Gastroesophageal sphincter (tissue), 4 donors: Measurements from ENCODE around the gene GPN1. TPM values are rescaled to one million over a fixed set of nuclear protein-coding genes. Genes with fewer than 3 reads are reported as not detected.

Source experiments
- ATAC-seq: fragments of 150-250 bp; one replicate; pipeline ENCODE4 v1.9.1; 2016; ENCODE audit warnings: mild to moderate bottlenecking, moderate library complexity
- H3K27ac ChIP-seq, 4 donors: fragments of 200-600 bp; sonication (generic) in 3 of 4; 1 replicate in 3 of 4; 2 replicates in 1 of 4; pipeline ENCODE4 v1.5.1; 2016 to 2019
- H3K27me3 ChIP-seq: fragments of 200-600 bp; sonication (generic); one replicate; pipeline ENCODE4 v1.5.1; 2019
- H3K36me3 ChIP-seq, 2 donors: fragments of 200-600 bp; sonication (generic); one replicate each; pipeline ENCODE4 v1.5.1; 2019; ENCODE audit warnings: control low read depth in 1 of 2
- H3K4me1 ChIP-seq, 3 donors: fragments of 200-600 bp; sonication (generic); 1 replicate in 2 of 3; 2 replicates in 1 of 3; pipeline ENCODE4 v1.5.1; 2016 to 2019; ENCODE audit warnings: control low read depth in 2 of 3
- H3K4me3 ChIP-seq, 2 donors: fragments of 200-600 bp; sonication (generic); one replicate each; pipeline ENCODE4 v1.5.1; 2019; ENCODE audit warnings: mild to moderate bottlenecking in 1 of 2, moderate library complexity in 1 of 2
- H3K9me3 ChIP-seq, 3 donors: fragments of 200-600 bp; sonication (generic); one replicate each; pipeline ENCODE4 v1.5.1; 2017 to 2019; ENCODE audit warnings: control low read depth in 2 of 3
- EP300 ChIP-seq: sonication (generic); formaldehyde crosslinking; IDR thresholded peaks from one replicate; pipeline ENCODE4 v1.6.1; 2017; ENCODE audit warnings: antibody characterized with exemption, mild to moderate bottlenecking
- POLR2A ChIP-seq, 2 donors: fragments of 450-650 bp; IDR thresholded peaks; one replicate each; pipeline ENCODE4 v1.6.1; 2017; ENCODE audit warnings: antibody characterized with exemption in 2 of 2, mild to moderate bottlenecking in 2 of 2, moderate library complexity in 1 of 2
- POLR2AphosphoS5 ChIP-seq: sonication (generic); formaldehyde crosslinking; IDR thresholded peaks from one replicate; pipeline ENCODE4 v1.6.1; 2017; ENCODE audit warnings: antibody characterized with exemption
- WGBS, 2 donors: methylation state at CpG; one replicate each; pipeline ENCODE4 v1.1.5; 2018; ENCODE audit warnings: low coverage in 1 of 2; 5-methylcytosine and 5-hydroxymethylcytosine counted together
- total RNA-seq, 4 donors: library from RNA; depleted of rRNA; stranded (reverse); fragments of >200 nt; gene quantifications; one replicate each; pipeline ENCODE4 v1.1.0, GENCODE V29; 2016
- TF ChIP-seq, protein P1 (sequence below), 4 experiments: fragments of 200-600 bp in 2 of 4; fragments of 450-650 bp in 2 of 4; sonication (generic) in 1 of 4; IDR thresholded peaks; one replicate each; pipeline ENCODE4 v1.5.1; 2017 to 2019; ENCODE audit warnings: antibody characterized with exemption in 4 of 4, mild to moderate bottlenecking in 2 of 4, moderate library complexity in 2 of 4

GPN1 gene
- total RNA-seq, 4 donors from 2014 or later, result 20.9 to 34.5 (median 21.4) TPM

DNA sequence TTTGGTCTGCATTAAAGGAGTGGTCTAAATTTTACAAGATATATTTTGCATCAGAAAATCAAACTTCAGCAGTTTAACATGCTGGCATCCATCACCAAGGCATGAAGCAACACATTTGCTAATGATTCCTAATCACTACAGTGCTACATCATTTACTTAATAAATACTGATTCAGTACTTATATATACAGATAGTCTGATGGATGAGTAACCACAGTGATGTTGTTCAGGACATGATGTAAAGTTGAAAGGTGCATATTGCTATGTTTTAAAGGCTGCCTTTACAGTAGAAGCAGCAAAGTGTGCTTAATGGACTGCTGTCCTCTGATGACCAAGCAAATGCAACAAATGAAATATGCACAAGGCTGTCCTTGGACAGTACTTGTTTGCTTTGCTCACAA is 23.5 kb downstream of the GPN1 start:
- no peak overlapping the region for H3K27ac ChIP-seq
- TF ChIP-seq POLR2AphosphoS5 (no peak), EP300 (no peak), POLR2A (IDR thresholded peaks at IDR 0.05) (no peak)
- TF ChIP-seq, protein P1, sequence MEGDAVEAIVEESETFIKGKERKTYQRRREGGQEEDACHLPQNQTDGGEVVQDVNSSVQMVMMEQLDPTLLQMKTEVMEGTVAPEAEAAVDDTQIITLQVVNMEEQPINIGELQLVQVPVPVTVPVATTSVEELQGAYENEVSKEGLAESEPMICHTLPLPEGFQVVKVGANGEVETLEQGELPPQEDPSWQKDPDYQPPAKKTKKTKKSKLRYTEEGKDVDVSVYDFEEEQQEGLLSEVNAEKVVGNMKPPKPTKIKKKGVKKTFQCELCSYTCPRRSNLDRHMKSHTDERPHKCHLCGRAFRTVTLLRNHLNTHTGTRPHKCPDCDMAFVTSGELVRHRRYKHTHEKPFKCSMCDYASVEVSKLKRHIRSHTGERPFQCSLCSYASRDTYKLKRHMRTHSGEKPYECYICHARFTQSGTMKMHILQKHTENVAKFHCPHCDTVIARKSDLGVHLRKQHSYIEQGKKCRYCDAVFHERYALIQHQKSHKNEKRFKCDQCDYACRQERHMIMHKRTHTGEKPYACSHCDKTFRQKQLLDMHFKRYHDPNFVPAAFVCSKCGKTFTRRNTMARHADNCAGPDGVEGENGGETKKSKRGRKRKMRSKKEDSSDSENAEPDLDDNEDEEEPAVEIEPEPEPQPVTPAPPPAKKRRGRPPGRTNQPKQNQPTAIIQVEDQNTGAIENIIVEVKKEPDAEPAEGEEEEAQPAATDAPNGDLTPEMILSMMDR (IDR thresholded peaks at IDR 0.05), result no peak
- H3K9me3 ChIP-seq, result no peaks in the 10 kb centered on the region
- no peak for ATAC-seq
- peaks cover 0 to 6% (median 0%) of the 10 kb centered on the region in 3 donors for H3K4me1 ChIP-seq
- no peaks in the 10 kb centered on the region for H3K27me3 ChIP-seq
- H3K4me3 ChIP-seq, result no peak overlapping the region
- H3K36me3 ChIP-seq, result peaks cover 12 to 100% of the 10 kb centered on the region in 2 donors

DNA sequence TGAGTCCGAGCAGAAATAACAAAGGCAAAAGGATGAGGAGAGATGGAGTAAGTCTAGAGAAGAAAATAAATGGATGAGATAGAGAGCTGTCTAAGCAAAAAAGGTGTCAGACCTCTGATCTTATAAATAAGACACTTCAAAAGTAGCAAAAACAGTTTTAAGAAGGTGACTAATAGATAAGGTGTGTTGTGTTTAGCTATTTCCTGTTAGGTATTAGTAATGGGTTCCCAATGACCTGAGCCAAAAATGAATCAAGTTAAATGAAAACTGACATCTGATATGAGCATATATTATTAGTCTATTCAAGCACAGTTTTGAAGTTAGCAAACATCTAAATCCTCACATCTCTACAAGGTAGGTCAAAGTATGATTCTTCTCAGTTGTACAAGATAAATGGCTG is 23.9 kb downstream of the GPN1 start:
- H3K4me3 ChIP-seq, result no peak overlapping the region
- H3K27me3 ChIP-seq, result no peaks in the 10 kb centered on the region
- no peaks in the 10 kb centered on the region for H3K9me3 ChIP-seq
- peaks cover 12 to 100% of the 10 kb centered on the region in 2 donors for H3K36me3 ChIP-seq
- H3K4me1 ChIP-seq, result peaks cover 0 to 6% (median 0%) of the 10 kb centered on the region in 3 donors
- WGBS, 2 donors, result 92 to 100% methylated on average over 1 of the region's 1 CpG
- TF ChIP-seq POLR2AphosphoS5 (no peak), EP300 (no peak), POLR2A (IDR thresholded peaks at IDR 0.05) (no peak)
- TF ChIP-seq, protein P1 (IDR thresholded peaks at IDR 0.05), result no peak
- H3K27ac ChIP-seq, result no peak overlapping the region
- no peak for ATAC-seq

DNA sequence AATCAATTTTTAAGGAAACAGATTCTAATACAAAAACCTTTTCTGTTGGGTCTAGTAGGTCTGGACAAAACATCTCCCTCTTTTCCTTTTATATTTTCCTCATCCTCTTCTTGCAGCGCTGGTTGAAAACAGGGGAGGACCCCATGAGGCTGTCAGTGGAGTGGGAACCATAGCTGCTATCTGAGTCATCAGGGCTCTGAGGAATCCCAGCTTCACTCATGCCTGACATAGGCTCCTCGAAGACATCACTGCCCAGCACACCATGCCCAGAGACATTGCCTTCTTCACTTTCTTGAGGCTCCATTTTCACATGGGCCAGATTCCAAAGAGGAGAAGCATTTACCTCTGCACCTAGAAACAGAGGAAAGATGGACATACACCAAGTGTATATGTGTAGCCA is 24.5 kb downstream of the GPN1 start:
- Histone ChIP-seq H3K27me3 (no peaks in the 10 kb centered on the region), H3K4me3 (no peak overlapping the region), H3K9me3 (no peaks in the 10 kb centered on the region), H3K36me3 (peaks cover 12 to 98% of the 10 kb centered on the region in 2 donors), H3K4me1 (peaks cover 0 to 6% (median 0%) of the 10 kb centered on the region in 3 donors), H3K27ac (no peak overlapping the region)
- WGBS, 2 donors, result 77% methylated on average over 2 of the region's 2 CpGs; no CpG with 5 or more reads in 1 of the 2 donors
- ATAC-seq, result no peak
- TF ChIP-seq, protein P1 (IDR thresholded peaks at IDR 0.05), result no peak
- no peak for TF ChIP-seq POLR2A (IDR thresholded peaks at IDR 0.05)
- TF ChIP-seq POLR2AphosphoS5, result no peak
- no peak for TF ChIP-seq EP300

DNA sequence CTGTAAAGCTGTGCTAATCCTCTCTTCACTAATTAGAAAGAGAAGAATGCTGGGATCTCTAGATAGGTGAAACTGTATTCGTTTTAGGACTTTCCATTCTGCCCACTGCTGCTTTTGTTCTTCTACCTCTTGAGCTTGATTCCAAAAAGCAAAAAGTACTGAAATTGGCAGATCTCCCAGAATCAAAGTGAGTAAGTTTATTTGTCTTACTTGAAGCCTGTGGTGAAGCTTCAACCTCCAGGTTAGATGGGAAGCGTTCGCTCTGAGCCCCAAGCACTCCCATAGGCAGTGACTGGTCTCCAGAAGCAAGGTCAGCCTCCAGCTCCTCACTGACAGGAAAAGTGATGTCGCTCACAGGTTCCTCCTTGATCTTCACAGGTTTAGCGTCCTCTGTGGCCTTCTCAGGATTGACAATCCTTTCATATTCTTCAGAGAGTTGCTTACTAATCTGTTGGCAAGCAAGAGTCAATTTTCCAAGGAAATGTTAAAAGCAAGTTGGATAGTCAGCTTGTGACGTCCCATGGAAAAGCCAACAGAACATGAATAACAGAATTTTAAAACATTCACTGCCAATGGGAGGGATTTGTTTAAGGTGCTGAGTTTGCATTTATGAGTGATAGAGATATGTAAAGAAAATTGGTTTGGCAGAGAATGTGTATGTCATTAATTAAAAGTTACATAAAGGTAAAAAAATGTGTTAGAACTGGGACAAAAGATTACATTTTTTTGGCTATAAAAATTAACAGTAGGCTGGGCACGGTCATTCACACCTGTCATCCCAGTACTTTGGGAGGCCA is 26.5 kb downstream of the GPN1 start:
- no peak overlapping the region for H3K27ac ChIP-seq
- no peaks in the 10 kb centered on the region for H3K9me3 ChIP-seq
- TF ChIP-seq, protein P1 (IDR thresholded peaks at IDR 0.05), result no peak
- TF ChIP-seq POLR2A (IDR thresholded peaks at IDR 0.05) (no peak), EP300 (no peak), POLR2AphosphoS5 (no peak)
- ATAC-seq, result no peak
- H3K27me3 ChIP-seq, result no peaks in the 10 kb centered on the region
- peaks cover 12 to 97% of the 10 kb centered on the region in 2 donors for H3K36me3 ChIP-seq
- peaks cover 0 to 12% (median 0%) of the 10 kb centered on the region in 3 donors for H3K4me1 ChIP-seq
- no peak overlapping the region for H3K4me3 ChIP-seq
- WGBS, 2 donors, result 58 to 60% methylated on average over 3 to 4 of the region's 7 CpGs

DNA sequence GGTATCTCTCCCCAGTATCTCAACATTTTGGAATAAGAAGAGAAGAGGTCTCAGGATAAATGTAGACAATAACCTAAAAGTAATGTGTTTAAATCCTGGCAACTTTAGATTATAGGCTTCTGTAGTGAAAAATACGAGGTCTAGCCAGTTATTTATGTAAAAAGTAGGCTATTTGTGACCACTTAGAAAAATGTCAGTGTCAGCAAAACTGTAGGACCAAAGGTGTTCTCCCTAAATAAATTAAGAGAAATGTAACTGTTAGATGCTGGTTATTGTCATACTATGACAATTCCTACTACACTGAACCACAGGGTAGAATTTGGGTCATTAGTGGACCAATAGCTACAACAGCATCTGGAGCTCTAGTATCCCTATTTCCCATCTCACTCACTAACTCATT is 32.5 kb downstream of the GPN1 start:
- Histone ChIP-seq H3K27me3 (no peaks in the 10 kb centered on the region), H3K9me3 (no peaks in the 10 kb centered on the region), H3K36me3 (peaks cover 0 to 54% of the 10 kb centered on the region in 2 donors), H3K4me1 (peaks cover 4 to 43% (median 11%) of the 10 kb centered on the region in 3 donors), H3K4me3 (no peak overlapping the region), H3K27ac (no peak overlapping the region)
- ATAC-seq, result no peak
- TF ChIP-seq POLR2AphosphoS5 (no peak), POLR2A (IDR thresholded peaks at IDR 0.05) (no peak), EP300 (no peak)
- TF ChIP-seq, protein P1 (IDR thresholded peaks at IDR 0.05), result no peak
- WGBS, 2 donors, result 83 to 91% methylated on average over 1 of the region's 1 CpG
